ENCODE measurements around the gene TPSB2.
"Not testable (repeated sequence)": the region's sequence is repeated elsewhere in the genome, so short reads cannot be mapped to it uniquely, and the experiment has no call there.

Gene TPSB2

DNA sequence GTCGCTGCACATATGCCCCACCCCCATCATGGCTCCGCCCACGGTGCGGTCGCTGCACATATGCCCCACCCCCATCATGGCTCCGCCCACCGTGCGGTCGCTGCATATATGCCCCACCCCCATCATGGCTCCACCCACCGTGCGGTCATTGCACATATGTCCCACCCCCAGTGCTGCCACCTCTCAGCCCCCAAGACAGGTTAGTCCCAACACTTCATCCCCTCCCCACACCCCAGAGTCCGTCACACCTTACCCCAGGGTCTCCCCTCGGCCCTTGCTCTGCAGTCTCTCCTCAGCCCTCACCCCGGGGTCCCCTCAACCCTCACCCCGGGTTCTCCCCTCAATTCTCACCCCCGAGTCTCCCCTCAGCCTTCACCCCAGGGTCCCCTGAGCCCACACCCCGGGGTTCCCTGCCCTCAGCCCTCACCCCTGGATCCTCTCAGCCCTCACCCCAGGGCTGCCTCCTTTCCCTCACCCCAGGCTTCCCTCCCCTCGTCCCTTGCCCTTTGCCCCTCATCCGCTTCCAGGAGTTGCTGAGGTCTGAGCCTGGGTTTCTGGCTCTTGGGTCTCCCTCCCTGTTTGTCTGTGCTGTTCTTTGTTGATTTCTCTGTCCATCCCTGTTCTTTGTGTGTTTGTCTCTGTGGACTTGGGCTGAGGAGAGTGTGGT is 30.5 kb downstream of the TPSB2 start:
- no peak for DNase-seq (ENCODE audit: low read depth)

DNA sequence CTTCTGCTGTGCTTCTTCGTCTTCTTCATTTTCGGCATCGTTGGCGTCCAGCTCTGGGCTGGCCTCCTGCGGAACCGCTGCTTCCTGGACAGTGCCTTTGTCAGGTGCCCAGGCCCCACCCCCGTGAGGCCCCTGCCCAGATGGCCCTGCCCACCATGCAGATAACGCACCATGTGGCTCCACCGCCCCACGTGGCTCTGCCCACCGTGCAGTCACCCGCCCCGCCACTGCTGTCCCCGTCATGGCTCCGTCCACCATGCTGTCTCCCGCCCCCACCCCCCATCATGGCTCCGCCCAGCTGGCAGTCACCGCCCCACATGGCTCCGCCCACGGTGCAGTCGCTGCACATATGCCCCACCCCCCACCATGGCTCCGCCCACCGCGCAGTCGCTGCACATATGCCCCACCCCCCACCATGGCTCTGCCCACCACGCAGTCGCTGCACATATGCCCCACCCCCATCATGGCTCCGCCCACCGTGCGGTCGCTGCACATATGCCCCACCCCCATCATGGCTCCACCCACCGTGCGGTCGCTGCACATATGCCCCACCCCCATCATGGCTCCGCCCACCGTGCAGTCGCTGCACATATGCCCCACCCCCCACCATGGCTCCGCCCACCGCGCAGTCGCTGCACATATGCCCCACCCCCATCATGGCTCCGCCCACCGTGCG is 31.2 kb downstream of the TPSB2 start:
- not testable (repeated sequence) for DNase-seq (ENCODE audit: low read depth)

DNA sequence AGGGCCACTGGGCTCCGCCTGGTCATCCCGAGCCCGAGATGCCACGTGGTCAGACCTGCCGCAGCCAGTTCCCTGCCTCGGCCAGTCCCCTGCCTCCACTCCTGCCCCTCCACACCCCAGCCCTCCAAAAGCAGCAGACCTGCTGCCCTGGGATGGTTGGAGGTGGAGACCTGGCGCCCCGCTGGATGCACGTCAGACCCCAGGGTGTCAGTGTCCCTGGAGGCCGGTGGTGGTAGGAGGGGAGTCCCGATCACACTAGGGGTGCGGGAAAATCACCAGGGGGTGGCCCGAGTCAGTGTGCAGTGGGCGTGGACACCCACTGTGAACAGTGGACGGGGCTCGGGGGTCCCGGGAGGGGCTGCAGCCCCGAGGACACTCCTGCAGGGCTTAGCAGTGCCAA is 31.8 kb downstream of the TPSB2 start:
- no peak for DNase-seq (ENCODE audit: low read depth)

DNA sequence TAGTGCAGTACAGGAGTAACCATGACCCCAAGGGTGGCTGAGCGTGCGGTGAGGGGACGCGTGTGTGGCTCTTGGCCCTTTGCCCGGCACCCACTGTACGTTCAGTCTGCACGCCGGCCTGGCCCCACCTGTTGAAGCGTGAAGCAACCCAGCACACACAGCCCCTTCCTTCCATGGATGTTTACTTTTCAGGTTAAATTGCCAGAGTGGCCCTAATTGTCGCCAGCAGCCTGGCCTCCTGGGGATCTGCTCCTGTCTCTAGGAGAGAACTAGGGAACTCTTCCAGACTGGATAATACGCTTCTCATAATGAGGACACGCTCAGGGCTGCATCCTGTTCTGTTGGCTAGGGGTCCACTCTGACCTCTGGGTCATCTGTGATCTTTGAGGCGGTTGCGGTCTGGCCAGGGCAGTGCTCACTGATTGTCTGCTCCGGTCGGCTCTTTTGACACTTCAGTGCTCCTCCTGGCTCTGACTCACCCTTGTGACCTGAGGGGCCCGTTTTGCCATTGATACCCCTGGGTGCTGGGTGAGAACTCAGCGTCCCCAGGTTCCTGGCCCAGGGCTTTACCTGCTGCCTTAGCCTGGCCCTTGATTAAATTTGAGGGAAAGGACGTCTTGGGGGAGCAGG is 32.6 kb downstream of the TPSB2 start:
- DNase-seq (ENCODE audit: low read depth): no peak

DNA sequence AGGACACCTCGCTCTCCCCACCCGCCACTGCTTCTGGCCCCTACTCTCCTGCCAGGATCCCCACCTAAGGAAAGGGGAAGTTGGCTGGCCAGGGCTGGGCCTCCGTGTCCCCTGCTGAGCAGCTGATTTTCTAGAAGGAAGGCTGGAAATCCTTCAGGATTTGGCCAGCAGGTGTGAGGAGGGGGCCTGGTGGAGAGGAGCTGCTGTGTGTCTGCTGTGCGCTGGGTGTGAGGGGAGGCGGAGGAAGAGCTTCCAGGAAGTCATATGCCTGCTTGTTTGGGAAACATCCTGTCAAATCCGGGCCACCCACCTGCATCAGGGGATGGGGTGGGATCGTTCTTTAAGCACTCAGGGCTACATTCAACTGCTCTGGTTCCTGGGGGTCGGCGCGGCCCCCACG is 33.5 kb downstream of the TPSB2 start:
- DNase-seq (ENCODE audit: low read depth): no peak

DNA sequence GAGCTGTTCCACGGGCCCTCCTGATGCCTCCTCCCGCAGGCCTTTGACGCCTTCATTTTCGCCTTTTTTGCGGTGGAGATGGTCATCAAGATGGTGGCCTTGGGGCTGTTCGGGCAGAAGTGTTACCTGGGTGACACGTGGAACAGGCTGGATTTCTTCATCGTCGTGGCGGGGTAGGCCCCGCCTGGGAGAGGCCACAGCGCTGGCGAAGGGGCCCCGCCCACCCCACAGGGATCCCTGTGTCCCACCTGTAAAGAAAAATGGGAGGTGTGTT is 34.7 kb downstream of the TPSB2 start:
- no peak for DNase-seq (ENCODE audit: low read depth)

DNA sequence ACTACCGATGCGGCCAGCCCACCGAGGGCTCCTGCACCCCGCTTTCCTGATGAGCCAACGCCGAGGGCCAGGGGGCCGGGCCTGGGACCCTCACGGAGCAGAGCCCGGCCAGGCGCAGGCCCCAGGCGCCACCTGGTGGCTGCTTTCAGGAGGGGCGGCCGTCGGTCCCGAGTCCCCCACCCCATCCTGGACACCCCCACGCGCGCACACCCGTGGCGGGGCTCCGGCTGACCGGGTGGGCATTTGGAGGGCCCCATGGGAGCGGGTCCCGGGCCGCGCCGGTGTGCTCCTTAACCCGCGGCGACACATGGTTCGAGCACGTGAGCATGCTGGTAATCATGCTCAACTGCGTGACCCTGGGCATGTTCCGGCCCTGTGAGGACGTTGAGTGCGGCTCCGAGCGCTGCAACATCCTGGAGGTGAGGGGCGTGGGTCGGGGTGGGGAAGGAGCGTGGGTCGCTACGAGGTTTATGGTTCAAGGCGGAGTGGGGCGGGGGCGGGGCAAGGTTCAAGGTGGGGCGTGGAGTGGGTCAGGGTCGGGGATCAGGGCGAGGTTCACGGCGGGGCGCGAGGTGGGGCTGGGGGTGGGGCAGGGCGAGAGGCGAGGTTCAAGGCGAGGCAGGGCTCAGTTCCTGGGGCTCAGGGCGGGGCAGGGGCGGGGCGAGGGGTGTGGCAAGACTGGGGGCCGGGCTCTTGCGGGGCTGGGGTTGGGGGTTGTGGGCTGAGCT is 35.2 kb downstream of the TPSB2 start:
- peak; percentile 2 for DNase-seq (ENCODE audit: low read depth)

DNA sequence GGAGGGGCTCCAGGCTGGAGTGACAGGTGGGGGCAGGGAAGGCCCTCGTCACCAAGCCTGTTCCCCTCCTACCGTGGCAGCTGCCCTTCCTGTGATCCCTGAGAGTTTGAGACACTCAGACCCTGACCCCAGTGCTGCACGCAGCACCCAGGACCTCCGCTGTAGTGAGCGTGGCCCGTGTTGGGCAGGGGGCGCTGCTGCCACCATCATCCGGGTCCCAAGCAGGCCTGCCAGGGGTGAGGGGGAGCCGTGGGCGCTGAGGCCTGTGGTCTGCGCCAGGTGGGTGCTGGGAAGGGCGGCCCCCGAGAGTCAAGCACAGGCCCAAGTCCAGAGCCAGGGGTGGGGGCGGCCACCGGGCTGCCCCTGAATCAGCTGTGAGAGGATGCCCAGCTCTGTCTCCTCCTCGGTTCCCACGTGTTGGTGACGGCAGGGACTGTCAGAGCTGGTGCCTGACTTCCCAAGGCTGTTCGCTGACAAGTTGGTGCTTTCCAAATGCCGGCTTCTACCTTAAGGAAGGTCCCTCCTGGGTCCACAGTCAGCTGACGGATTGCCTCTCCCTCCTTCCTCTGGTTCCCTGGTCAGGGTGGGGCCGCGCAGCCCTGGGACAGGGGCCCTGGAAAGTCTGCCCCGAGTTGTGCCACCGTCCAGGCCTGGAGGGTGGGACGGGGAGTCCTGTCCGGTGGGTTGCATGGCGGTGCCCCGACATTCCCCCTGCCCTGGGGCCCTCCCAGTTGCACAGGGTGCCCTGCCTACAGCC is 36.0 kb downstream of the TPSB2 start:
- DNase-seq (ENCODE audit: low read depth): no peak

DNA sequence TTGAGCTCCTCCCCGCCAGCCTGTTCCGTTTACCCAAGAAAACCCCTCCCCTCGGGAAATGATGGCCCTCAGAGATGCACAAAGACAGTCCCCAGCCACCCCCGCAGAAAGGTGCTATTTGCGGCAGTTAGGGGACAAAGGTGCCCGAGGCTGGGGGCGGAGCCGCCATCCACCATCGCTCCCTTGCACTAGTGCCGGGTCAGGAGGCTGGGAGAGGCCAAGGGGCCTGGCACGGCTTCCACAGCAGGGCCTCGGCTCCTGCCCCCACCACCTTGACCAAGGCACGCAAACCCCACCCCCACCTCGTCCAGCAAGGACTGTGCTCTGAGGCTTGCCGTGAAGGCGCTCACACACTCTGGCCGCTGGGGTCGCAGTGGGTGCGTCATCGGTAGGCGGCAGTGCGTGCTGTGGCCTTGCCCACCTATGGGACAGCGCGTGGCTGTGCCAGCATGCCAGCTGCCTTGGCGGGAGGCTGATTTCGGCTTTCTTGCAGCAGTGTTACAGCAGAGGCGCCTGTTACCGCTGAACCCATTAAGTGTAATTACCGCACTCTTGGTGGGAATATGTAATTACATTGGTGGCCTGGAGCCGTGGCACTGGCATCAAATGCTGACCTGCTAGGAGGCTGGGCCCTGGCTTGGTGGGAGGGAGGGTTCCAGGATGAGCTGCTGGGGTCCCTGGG is 36.7 kb downstream of the TPSB2 start:
- no peak for DNase-seq (ENCODE audit: low read depth)

DNA sequence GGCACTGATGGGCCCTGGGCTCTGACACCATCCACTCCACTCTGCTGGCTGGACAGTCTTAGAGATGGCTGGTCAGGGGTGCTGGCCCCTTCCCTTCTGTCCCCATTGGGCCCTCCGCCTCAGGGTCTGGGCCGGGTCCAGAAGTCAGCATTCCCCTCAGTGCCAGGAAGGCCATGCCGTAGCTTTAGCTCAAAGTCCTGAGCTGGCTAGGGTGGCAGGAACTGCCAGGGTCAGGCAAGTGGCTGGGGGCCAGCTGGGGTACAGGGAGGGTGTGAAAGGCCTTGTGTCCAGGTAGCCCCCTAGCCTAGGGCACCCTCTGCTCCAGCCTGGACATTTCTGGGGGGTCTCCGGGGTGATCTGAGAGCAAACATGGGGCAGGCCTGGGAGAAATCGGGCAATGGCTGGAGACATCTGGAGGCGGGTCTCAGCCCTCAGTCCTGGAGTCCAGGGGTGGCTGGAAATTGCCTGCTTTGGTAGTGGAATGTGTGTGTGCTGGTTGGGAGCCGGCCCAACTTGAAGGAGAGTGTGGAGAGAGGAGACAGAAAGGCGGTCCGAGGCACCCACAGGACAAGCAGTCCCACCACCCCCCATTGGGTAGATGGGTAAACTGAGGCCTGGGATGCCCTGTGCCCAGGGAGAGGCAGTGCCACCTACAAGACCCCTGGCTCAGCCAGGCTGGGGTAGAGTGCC is 37.5 kb downstream of the TPSB2 start:
- peak; percentile 3 for DNase-seq (ENCODE audit: low read depth)

DNA sequence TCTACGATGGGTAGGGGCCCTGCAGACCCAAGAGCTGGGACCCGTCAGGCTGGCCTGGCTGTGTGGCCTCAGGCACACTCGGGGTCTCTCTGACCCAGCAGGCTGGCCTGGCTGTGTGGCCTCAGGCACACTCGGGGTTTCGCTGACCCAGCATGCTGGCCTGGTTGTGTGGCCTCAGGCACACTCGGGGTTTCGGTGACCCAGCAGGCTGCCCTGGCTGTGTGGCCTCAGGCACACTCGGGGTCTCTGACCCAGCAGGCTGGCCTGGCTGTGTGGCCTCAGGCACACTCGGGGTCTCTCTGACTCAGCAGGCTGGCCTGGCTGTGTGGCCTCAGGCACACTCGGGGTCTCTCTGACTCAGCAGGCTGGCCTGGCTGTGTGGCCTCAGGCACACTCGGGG is 39.2 kb downstream of the TPSB2 start:
- not testable (repeated sequence) for DNase-seq (ENCODE audit: low read depth)

DNA sequence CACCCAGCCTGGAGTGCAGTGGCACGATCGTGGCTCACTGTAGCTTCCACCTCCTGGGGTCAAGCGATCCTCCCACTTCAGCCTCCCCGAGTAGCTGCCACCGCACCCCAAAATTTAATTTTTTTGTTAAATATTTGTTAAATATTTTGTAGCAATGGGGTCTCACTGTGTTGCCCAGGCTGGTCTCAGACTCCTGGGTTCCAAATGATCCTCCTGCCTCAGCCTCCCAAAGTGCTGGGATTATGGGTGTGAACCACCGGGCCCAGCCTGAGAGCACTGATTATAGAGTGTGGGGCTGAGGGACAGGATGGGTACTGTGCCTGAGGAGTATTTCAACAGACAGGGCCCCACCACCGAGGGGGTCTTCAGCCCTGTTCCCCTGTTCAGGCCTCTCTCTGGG is 40.5 kb downstream of the TPSB2 start:
- no peak for DNase-seq (ENCODE audit: low read depth)

DNA sequence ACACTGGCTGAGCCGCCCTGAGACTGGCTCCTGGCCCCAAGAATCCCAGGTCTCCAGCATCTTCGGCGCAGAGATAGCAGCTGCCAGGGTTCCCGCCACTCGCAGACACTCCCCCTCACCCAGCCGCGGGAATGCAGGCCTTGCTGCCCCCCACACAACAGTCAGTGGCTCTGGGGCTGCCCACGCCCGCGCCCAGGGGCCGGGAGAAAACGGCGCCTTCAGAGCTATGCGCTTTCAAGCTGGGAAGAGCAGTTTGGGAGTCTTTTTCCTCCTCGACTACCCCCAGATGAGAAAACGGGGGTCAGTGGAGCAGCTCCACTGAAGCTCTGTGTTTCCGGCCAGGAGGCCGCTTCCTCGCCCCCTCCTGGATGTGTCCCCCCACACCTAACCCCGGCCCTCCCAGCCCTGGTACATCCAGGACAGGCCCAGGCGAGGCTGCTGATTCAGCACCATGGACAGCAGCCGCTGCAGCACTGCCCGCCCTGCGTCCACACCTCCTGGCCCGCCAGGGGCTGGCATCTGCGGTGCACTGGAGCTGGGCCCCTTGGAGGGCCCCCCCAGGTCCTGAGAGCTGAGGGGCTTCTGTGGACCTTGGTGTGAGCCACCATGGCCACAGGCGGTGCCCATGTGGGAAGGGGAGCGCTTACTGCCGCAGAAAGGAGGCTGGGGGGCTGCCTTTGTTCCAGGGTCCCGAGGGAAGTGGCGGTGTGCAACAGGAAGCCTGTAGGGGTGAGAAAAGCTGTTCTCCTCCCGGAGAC is 41.4 kb downstream of the TPSB2 start:
- DNase-seq (ENCODE audit: low read depth): peak; percentile 53

DNA sequence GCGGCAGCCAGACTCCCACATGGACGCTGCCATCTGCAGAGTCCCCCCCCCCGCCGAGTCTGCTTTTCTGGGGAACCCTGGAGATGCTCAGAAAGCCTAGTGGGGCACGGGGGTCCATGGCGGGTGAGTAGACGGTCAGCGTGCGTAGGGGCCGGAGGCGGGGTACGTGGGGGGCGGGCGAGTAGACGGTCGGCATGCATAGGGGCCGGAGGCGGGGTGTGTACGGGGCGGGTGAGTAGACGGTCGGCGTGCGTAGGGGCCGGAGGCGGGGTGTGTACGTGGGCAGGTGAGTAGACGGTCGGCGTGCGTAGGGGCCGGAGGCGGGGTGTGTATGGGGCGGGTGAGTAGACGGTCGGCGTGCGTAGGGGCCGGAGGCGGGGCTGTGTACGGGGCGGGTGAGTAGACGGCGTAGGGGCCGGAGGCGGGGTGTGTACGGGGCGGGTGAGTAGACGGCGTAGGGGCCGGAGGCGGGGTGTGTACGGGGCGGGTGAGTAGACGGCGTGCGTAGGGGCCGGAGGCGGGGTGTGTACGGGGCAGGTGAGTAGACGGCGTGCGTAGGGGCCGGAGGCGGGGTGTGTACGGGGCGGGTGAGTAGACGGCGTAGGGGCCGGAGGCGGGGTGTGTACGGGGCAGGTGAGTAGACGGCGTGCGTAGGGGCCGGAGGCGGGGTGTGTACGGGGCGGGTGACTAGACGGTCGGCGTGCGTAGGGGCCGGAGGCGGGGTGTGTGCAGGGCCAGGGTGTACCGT is 44.4 kb downstream of the TPSB2 start:
- DNase-seq (ENCODE audit: low read depth): not testable (repeated sequence)

DNA sequence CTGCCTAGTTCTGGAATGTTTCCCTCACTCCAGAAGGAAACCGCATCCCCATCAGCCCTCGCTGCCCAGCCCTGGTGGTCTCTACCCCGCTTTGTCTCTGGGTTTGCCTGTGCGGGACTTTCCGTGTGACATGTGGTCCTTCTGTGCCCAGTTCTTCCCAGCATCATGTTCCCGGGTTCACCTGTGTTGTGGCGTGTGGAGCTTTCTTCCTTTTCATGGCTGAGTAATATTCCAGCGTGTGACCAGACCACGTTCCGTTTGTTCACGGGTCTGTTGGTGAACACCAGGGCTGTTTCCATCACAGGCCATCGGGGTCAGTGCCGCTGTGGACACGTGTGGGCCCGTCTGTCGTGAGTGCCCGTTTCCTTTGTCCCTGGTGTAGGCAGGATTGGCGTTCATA is 45.0 kb downstream of the TPSB2 start:
- DNase-seq (ENCODE audit: low read depth): no peak

DNA sequence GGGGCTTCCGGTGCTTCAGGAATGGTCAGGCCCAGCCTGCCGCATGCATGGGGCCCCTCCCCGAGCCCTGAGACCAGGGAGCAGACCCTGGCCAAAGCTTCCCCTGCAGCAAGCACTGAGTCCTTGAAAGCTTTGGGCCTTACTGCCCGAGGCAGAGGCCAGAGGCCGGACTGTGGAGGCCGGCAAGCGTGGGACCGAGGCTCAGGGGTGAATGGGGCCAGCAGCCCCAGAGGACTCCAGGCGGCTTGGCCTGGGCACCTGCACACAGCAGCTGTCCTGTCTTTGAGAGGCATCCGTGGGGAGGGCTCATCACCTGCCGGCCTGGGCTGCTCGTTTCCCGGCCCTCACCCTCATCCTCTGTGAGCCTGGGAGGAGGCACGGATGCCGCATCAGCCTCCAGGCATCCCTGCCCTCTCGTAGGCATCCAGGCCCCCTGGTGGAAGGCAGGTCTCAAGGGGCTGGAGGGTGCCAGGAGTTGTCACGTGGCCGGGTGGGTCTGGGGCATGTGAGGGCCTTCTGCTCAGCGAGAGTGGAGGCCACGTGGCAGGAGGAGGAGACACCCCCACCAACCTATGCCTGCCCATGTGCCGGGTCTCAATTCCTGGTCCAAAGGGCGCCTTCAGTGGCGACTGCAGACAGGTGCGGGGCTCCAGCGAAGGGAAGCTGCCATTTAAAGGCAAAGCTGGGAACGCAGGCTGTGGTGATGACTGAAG is 45.7 kb downstream of the TPSB2 start:
- no peak for DNase-seq (ENCODE audit: low read depth)

DNA sequence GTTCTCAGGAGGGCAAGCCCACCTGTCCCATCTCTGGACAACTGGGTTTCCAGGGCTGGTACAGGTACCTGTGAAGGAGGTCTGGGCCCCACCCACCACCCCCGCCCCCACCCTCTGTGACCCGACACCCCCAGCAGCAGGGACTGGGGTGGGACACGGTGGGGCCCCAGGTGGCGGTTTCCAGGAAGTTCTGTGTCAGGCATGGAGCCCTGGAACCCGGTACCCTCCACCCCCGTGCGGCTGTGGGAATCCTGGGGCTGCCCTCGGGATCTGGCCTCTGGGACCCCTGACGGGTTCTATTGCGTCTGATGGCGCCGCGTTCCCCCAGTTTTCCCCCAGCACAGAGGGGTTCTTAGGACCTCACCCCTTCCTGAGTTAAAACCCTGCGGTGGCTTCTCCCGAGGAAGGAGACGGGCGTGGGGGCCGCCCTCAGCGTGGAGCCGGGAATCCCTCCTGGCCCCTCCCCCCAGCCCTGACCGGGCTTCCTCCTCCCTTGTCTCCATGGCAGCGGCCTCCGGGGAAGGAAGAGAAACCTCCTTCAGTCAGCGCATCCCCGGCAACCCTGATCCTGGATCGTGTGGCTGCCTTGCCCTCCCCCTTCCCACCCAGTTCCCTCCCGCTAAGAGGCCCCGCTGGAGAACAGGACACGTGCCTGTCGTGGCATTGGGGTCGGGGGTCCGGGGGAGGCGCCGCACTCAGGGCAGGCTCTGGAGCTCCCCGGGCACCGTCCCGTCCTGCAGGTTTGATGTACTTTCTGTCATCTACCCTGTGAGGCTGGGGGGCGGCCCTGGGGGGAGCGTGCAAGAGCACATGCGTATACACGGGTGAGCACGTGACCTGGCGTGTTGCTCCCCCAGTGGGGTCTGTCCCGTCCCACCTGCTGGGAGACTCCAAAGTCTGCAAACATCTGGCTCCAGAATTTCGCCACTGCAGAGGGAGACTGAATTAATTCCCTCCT is 46.8 kb downstream of the TPSB2 start:
- peak; percentile 84 for DNase-seq (ENCODE audit: low read depth)

DNA sequence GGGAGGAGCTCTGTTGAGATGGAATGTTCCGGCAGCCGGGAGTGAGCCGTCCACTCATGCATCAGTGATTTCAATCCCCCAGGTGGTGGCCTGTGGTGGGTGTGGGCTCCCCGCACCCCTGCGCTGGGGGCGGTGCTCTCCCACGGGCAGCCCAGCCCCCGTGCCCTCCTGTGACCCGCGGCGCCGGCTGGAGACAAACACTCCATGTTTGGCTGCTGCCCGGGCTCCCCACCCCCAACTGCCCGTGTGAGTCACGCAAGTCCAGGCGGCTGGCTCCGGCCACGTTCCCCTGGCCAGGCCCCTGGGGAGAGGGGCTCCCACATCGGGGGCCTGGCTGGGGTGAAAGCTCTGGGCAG is 47.7 kb downstream of the TPSB2 start:
- DNase-seq (ENCODE audit: low read depth): peak; percentile 89
